Measurements from ENCODE around the gene KCND2. TPM values are rescaled to one million over a fixed set of nuclear protein-coding genes. Genes with fewer than 3 reads are reported as not detected.

KCND2 gene
- total and polyA plus RNA-seq, 7 experiments from 2014 or later: not detected

DNA sequence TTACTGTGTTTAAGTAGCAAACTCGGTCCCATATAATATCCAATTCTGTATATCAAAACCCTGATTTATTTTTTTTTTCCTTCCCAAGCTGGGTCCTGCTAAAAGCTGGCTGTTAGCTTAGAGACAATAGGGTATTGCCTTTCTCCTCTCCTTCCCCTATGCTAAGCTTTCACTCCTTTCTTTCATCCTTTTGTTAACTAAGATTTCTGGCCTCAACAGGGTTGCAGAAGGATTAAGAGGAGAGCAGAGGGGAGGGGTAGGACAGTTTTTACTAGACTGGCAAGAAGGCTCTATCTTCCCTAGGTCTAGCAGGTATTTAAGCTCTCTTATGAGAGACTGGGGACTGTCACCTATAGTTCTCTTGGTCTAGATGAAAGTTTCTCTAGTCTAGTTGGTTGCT is 229.2 kb downstream of the KCND2 start:
- H3K4me1 ChIP-seq (ENCODE audit: control insufficient read depth in 2 of 2, insufficient read depth in 2 of 2, low read length in 2 of 2): no peaks in the 10 kb centered on the region
- no peak overlapping the region for H3K4me3 ChIP-seq (ENCODE audit: low read length)
- Mint-ChIP-seq H3K27ac (no peak overlapping the region), H3K36me3 (no peaks in the 10 kb centered on the region), H3K4me1 (no peaks in the 10 kb centered on the region), H3K9me3 (peaks cover 0 to 4% (median 0%) of the 10 kb centered on the region in 11 donors), H3K4me3 (no peak overlapping the region), H3K27me3 (no peaks in the 10 kb centered on the region)
- intact Hi-C loops (cut with micrococcal nuclease): no loop called here
- H3K27me3 ChIP-seq (ENCODE audit: control insufficient read depth in 2 of 2, insufficient read depth in 2 of 2, low read length in 2 of 2): no peaks in the 10 kb centered on the region
- ATAC-seq (no peak), DNase-seq (no peak)
- H3K36me3 ChIP-seq (ENCODE audit: control insufficient read depth in 2 of 3, insufficient read depth in 3 of 3, low read length in 3 of 3): no peaks in the 10 kb centered on the region
- POLR2A ChIA-PET: no interaction called here
- H3K27ac ChIP-seq (ENCODE audit: low read depth, low read length): no peak overlapping the region
- no peaks in the 10 kb centered on the region for H3K9me3 ChIP-seq (ENCODE audit: control insufficient read depth in 2 of 3, low read length in 3 of 3)
- CTCF ChIA-PET: no interaction called here

DNA sequence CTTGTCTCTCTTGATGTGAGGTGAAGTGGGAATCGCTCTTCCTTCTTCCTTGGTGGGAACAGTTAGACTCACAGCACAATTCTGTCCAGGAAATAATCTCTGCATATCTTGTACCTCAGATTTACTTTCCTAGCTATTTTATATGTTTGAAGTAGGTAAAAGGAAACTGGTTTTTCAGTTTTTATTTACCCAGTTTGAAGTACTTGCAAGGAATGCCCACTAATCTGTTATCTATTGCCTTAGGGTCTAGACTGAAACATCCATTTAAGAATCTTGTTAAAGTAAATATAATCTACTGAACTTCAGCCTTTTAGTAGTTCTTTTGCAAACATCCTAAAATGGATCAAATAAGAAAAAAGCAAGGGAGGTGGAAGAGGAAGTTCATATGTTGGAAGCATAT is 229.8 kb downstream of the KCND2 start:
- POLR2A ChIA-PET: no interaction called here

DNA sequence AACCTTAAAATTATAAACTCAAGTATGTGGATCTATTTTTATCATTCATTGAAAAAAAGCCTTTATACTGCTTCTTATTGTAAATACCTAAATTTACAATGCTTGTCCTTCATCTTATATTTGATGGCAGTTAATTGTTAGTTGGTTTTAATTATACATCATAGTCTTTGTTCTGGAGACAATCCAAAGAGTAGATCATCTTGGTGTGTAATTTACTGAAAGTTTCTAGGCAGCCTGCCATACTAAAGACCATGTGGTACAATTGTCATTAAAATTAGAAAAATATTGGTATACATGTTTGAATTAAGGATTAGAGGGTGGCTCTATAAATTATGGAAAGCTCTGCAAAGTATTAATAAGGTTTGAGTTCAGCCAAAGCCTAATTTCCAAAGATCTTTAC is 231.4 kb downstream of the KCND2 start:
- intact Hi-C loops (cut with micrococcal nuclease): no loop called here
- no peaks in the 10 kb centered on the region for H3K9me3 ChIP-seq (ENCODE audit: control insufficient read depth in 2 of 3, low read length in 3 of 3)
- ATAC-seq (no peak), DNase-seq (no peak)
- CTCF ChIA-PET: no interaction called here
- H3K27ac Mint-ChIP-seq: no peak overlapping the region
- no peak overlapping the region for H3K4me3 Mint-ChIP-seq
- H3K4me1 ChIP-seq (ENCODE audit: control insufficient read depth in 2 of 2, insufficient read depth in 2 of 2, low read length in 2 of 2): no peaks in the 10 kb centered on the region
- H3K4me1 Mint-ChIP-seq: no peaks in the 10 kb centered on the region
- H3K36me3 ChIP-seq (ENCODE audit: control insufficient read depth in 2 of 3, insufficient read depth in 3 of 3, low read length in 3 of 3): no peaks in the 10 kb centered on the region
- H3K27me3 Mint-ChIP-seq: no peaks in the 10 kb centered on the region
- POLR2A ChIA-PET: no interaction called here
- H3K27me3 ChIP-seq (ENCODE audit: control insufficient read depth in 2 of 2, insufficient read depth in 2 of 2, low read length in 2 of 2): no peaks in the 10 kb centered on the region
- peaks cover 0 to 4% (median 0%) of the 10 kb centered on the region in 11 donors for H3K9me3 Mint-ChIP-seq
- H3K36me3 Mint-ChIP-seq: no peaks in the 10 kb centered on the region
- no peak overlapping the region for H3K27ac ChIP-seq (ENCODE audit: low read depth, low read length)
- H3K4me3 ChIP-seq (ENCODE audit: low read length): no peak overlapping the region

More for the DNA sequence above, 229.8 kb downstream of the KCND2 start:
- no peaks in the 10 kb centered on the region for H3K4me1 Mint-ChIP-seq
- no peaks in the 10 kb centered on the region for H3K27me3 ChIP-seq (ENCODE audit: control insufficient read depth in 2 of 2, insufficient read depth in 2 of 2, low read length in 2 of 2)
- no peaks in the 10 kb centered on the region for H3K36me3 Mint-ChIP-seq
- CTCF ChIA-PET: no interaction called here
- H3K27ac Mint-ChIP-seq: no peak overlapping the region
- DNase-seq: no peak
- no peak overlapping the region for H3K4me3 Mint-ChIP-seq
- ATAC-seq: no peak
- peaks cover 0 to 4% (median 0%) of the 10 kb centered on the region in 11 donors for H3K9me3 Mint-ChIP-seq
- H3K9me3 ChIP-seq (ENCODE audit: control insufficient read depth in 2 of 3, low read length in 3 of 3): no peaks in the 10 kb centered on the region
- H3K36me3 ChIP-seq (ENCODE audit: control insufficient read depth in 2 of 3, insufficient read depth in 3 of 3, low read length in 3 of 3): no peaks in the 10 kb centered on the region
- H3K4me1 ChIP-seq (ENCODE audit: control insufficient read depth in 2 of 2, insufficient read depth in 2 of 2, low read length in 2 of 2): no peaks in the 10 kb centered on the region
- H3K27me3 Mint-ChIP-seq: no peaks in the 10 kb centered on the region
- no peak overlapping the region for H3K27ac ChIP-seq (ENCODE audit: low read depth, low read length)
- no peak overlapping the region for H3K4me3 ChIP-seq (ENCODE audit: low read length)
- intact Hi-C loops (cut with micrococcal nuclease): no loop called here

DNA sequence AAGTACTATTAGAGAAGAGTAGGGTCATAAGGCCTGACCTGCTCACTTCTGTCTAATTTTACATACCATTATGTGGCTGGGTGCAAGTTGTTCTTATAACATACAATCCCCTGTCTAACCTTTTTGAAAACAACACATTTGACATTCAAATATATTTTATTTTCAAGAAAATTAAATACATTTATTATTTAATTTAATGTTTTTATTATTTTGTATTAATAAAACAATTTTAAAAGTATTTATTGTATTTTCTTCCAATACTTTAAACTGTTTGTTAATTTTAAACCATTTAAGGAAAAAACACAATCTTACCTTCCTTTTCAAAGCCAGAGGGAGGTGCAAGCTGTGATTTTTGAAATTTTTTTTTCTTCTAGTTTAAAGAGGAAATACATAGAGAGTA is 232.8 kb downstream of the KCND2 start:
- ATAC-seq (no peak), DNase-seq (no peak)
- Histone ChIP-seq H3K4me1 (ENCODE audit: control insufficient read depth in 2 of 2, insufficient read depth in 2 of 2, low read length in 2 of 2) (no peaks in the 10 kb centered on the region), H3K27me3 (ENCODE audit: control insufficient read depth in 2 of 2, insufficient read depth in 2 of 2, low read length in 2 of 2) (no peaks in the 10 kb centered on the region), H3K36me3 (ENCODE audit: control insufficient read depth in 2 of 3, insufficient read depth in 3 of 3, low read length in 3 of 3) (no peaks in the 10 kb centered on the region), H3K9me3 (ENCODE audit: control insufficient read depth in 2 of 3, low read length in 3 of 3) (no peaks in the 10 kb centered on the region), H3K27ac (ENCODE audit: low read depth, low read length) (no peak overlapping the region), H3K4me3 (ENCODE audit: low read length) (no peak overlapping the region)
- intact Hi-C loops (cut with micrococcal nuclease): no loop called here
- H3K36me3 Mint-ChIP-seq: peaks cover 0 to under 1% (median 0%) of the 10 kb centered on the region in 5 donors
- H3K4me1 Mint-ChIP-seq: peaks cover 0 to under 1% (median 0%) of the 10 kb centered on the region in 7 donors
- no peak overlapping the region for H3K4me3 Mint-ChIP-seq
- CTCF ChIA-PET: no interaction called here
- POLR2A ChIA-PET: no interaction called here
- H3K27ac Mint-ChIP-seq: no peak overlapping the region
- peaks cover 0 to 4% (median 0%) of the 10 kb centered on the region in 11 donors for H3K9me3 Mint-ChIP-seq
- H3K27me3 Mint-ChIP-seq: no peaks in the 10 kb centered on the region

DNA sequence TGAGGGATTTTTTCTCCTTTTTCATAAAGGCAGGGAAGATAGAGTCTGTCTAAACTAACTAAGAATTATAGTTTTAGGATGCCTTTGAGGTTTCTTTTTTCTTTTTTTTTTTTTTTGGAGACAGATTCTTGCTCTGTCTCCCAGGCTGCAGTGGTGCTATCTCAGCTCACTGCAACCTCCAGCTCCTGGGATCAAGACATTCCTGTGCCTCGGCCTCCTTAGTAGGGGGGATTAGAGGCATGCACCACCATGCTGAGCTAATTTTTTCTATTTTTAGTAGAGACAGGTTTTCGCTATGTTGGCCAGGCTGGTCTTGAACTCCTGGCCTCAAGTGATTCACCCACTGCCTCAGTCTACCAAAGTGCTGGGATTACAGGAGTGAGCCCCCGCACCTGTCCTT is 239.7 kb downstream of the KCND2 start:
- Histone ChIP-seq H3K9me3 (ENCODE audit: control insufficient read depth in 2 of 3, low read length in 3 of 3) (no peaks in the 10 kb centered on the region), H3K36me3 (ENCODE audit: control insufficient read depth in 2 of 3, insufficient read depth in 3 of 3, low read length in 3 of 3) (no peaks in the 10 kb centered on the region), H3K27ac (ENCODE audit: low read depth, low read length) (no peak overlapping the region), H3K4me3 (ENCODE audit: low read length) (no peak overlapping the region), H3K27me3 (ENCODE audit: control insufficient read depth in 2 of 2, insufficient read depth in 2 of 2, low read length in 2 of 2) (no peaks in the 10 kb centered on the region), H3K4me1 (ENCODE audit: control insufficient read depth in 2 of 2, insufficient read depth in 2 of 2, low read length in 2 of 2) (no peaks in the 10 kb centered on the region)
- ATAC-seq (no peak), DNase-seq (no peak)
- Mint-ChIP-seq H3K4me1 (peaks cover 0 to 4% (median 0%) of the 10 kb centered on the region in 7 donors), H3K27me3 (no peaks in the 10 kb centered on the region), H3K36me3 (peaks cover 0 to 5% (median 0%) of the 10 kb centered on the region in 5 donors), H3K9me3 (peaks cover 0 to 10% (median 0%) of the 10 kb centered on the region in 11 donors), H3K27ac (no peak overlapping the region), H3K4me3 (no peak overlapping the region)
- ChIA-PET POLR2A (no interaction called here), CTCF (no interaction called here)
- intact Hi-C loops (cut with micrococcal nuclease): no loop called here

DNA sequence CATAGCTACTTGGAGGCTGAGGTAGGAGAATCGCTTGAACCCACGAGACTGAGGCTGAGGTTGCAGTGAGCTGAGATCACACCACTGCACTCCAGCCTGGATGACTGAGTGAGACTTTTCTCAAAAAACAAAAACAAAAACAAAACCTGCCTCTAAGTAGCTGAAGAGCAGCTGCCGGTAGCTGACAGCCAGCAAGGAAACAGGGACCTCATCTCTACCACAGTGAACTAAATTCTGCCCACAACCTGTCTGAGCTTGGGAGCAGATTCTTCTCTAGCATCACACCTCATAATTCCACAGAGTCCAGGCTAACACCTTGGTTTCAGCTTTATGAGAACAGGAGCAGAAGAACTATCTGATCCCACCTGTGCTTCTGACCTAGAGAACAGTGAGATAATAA is 246.2 kb downstream of the KCND2 start:
- H3K27me3 Mint-ChIP-seq: no peaks in the 10 kb centered on the region
- ChIA-PET CTCF (no interaction called here), POLR2A (no interaction called here)
- no peak overlapping the region for H3K27ac Mint-ChIP-seq
- H3K4me1 ChIP-seq (ENCODE audit: control insufficient read depth in 2 of 2, insufficient read depth in 2 of 2, low read length in 2 of 2): no peaks in the 10 kb centered on the region
- H3K4me3 ChIP-seq (ENCODE audit: low read length): no peak overlapping the region
- H3K27me3 ChIP-seq (ENCODE audit: control insufficient read depth in 2 of 2, insufficient read depth in 2 of 2, low read length in 2 of 2): no peaks in the 10 kb centered on the region
- ATAC-seq (no peak), DNase-seq (no peak)
- intact Hi-C loops (cut with micrococcal nuclease): no loop called here
- H3K9me3 Mint-ChIP-seq: peaks cover 0 to 8% (median 0%) of the 10 kb centered on the region in 11 donors
- no peak overlapping the region for H3K4me3 Mint-ChIP-seq
- H3K27ac ChIP-seq (ENCODE audit: low read depth, low read length): no peak overlapping the region
- no peaks in the 10 kb centered on the region for H3K4me1 Mint-ChIP-seq
- no peaks in the 10 kb centered on the region for H3K36me3 ChIP-seq (ENCODE audit: control insufficient read depth in 2 of 3, insufficient read depth in 3 of 3, low read length in 3 of 3)
- H3K36me3 Mint-ChIP-seq: no peaks in the 10 kb centered on the region
- H3K9me3 ChIP-seq (ENCODE audit: control insufficient read depth in 2 of 3, low read length in 3 of 3): no peaks in the 10 kb centered on the region

DNA sequence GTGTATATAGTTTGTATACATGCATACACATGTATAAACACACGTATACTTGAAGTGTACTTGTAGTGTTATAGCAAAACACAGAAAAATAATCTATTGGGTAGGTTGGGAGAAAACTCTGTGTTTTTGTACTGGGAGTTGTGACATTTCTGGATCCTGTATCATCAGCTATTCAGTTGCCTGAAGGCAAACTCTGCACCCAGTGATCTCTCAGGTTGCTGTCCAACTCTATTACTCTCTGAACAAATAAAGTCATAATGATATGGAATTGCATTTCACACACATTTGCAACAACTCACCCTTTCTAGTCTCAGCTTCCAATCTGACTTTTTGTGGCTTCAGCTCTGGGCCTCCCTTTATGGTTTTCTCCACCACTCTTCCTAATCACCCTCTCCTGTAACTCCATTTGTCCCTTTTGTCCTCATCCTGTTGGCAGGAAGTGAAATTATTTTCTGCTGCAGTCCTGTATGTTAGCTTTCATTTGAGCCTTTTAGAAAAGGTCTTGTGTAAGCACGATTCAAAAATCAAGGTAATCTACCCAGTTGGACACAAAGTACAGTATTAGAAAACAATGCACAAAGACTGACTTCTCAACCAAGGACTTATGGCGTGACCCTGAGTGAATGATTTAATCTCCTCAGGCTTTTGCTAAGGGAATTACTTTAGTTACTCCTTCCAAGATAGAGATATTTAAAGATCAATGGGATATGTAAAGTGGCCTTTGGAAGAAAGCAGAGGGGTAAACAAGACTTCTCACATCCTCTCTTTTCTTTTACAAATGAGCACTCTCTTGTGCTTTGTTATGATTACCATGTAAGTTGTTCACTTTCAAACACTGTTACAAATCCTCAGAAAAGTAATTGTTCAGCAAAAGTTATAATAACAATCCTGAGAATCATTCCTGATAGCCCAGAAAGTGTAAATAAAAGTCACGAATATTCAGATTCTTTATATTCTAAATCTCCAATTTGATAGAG is 249.1 kb downstream of the KCND2 start:
- DNase-seq (no peak), ATAC-seq (no peak)
- POLR2A ChIA-PET: no interaction called here
- Mint-ChIP-seq H3K27me3 (no peaks in the 10 kb centered on the region), H3K36me3 (no peaks in the 10 kb centered on the region), H3K27ac (no peak overlapping the region), H3K9me3 (peaks cover 0 to 5% (median 0%) of the 10 kb centered on the region in 11 donors), H3K4me1 (no peaks in the 10 kb centered on the region), H3K4me3 (no peak overlapping the region)
- no peaks in the 10 kb centered on the region for H3K27me3 ChIP-seq (ENCODE audit: control insufficient read depth in 2 of 2, insufficient read depth in 2 of 2, low read length in 2 of 2)
- no peak overlapping the region for H3K4me3 ChIP-seq (ENCODE audit: low read length)
- CTCF ChIA-PET: interaction anchor here (0.7 kb wide), 1 partner anchor 12 kb away, joined by 3 read pairs; no protein-coding TSS in a partner anchor
- H3K4me1 ChIP-seq (ENCODE audit: control insufficient read depth in 2 of 2, insufficient read depth in 2 of 2, low read length in 2 of 2): no peaks in the 10 kb centered on the region
- intact Hi-C loops (cut with micrococcal nuclease): no loop called here
- H3K36me3 ChIP-seq (ENCODE audit: control insufficient read depth in 2 of 3, insufficient read depth in 3 of 3, low read length in 3 of 3): no peaks in the 10 kb centered on the region
- H3K9me3 ChIP-seq (ENCODE audit: control insufficient read depth in 2 of 3, low read length in 3 of 3): no peaks in the 10 kb centered on the region
- H3K27ac ChIP-seq (ENCODE audit: low read depth, low read length): no peak overlapping the region

Data from naive thymus-derived CD4-positive, alpha-beta T cell (primary cell).